ENCODE results near the gene TMOD4.

Gene TMOD4

GRCh38 chr1:151159373-151159772 is 16.4 kb downstream of the TMOD4 start:
- no peak for TF ChIP-seq CTCF (conservative IDR thresholded peaks at IDR 0.05; ENCODE audit: low read length)
- H3K4me3 ChIP-seq (ENCODE audit: low read length): no peak overlapping the region
- DNase-seq (ENCODE audit: low read depth): no peak

DNA sequence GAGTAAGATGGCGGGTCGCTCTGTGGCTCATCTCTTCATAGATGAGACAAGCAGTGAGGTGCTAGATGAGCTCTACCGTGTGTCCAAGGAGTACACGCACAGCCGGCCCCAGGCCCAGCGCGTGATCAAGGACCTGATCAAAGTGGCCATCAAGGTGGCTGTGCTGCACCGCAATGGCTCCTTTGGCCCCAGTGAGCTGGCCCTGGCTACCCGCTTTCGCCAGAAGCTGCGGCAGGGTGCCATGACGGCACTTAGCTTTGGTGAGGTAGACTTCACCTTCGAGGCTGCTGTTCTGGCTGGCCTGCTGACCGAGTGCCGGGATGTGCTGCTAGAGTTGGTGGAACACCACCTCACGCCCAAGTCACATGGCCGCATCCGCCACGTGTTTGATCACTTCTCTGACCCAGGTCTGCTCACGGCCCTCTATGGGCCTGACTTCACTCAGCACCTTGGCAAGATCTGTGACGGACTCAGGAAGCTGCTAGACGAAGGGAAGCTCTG is 17.0 kb downstream of the TMOD4 start:
- TF ChIP-seq CTCF (conservative IDR thresholded peaks at IDR 0.05; ENCODE audit: low read length): no peak
- H3K4me3 ChIP-seq (ENCODE audit: low read length): no peak overlapping the region
- no peak for DNase-seq (ENCODE audit: low read depth)

DNA sequence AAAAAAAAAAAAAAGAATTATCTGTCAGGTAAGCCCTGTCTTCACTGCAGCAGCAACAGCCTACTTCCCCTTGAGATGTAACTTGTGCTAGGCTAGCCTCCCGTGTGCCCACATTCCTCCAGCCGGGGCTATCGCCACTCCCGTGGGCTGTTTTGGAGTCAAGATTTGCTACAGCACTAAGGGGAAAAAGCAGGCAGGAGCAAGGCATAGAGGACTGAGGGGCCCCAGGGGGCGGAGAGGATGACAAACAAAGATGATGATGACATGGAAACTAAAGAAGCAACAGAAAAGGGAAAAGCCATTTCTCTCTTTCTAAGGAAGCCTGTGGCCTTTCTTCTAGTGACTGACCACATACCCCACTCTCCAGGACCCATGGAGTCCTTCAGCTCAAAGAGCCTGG is 17.5 kb downstream of the TMOD4 start:
- no peak overlapping the region for H3K4me3 ChIP-seq (ENCODE audit: low read length)
- no peak for DNase-seq (ENCODE audit: low read depth)
- TF ChIP-seq CTCF (conservative IDR thresholded peaks at IDR 0.05; ENCODE audit: low read length): no peak

DNA sequence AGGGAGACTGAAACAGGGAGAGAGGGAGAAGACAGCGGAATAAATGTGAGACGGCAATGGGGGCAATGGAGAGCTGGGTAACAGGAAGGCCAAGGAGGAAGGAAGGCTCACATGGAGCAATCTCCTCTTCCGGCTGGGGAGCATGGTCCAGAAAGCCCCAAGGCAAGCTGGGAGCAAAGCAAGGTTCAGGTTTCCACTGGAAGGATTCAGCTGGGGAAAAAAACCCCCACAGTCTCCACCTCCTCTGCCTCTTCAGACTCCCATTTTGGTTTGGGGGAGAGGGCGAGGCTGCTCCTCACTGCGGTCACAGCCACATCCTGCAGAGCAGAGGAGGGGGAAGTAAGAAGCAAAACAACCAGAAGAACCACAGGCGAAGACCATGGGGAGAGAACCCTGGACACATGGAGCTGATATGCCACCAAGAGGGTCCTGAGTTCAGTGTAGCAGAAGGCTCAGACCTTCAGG is 18.7 kb downstream of the TMOD4 start:
- DNase-seq (ENCODE audit: low read depth): no peak
- H3K4me3 ChIP-seq (ENCODE audit: low read length): no peak overlapping the region
- no peak for TF ChIP-seq CTCF (conservative IDR thresholded peaks at IDR 0.05; ENCODE audit: low read length)

GRCh38 chr1:151156515-151156819 is 19.3 kb downstream of the TMOD4 start, which contains the start of gene TNFAIP8L2:
TNFAIP8L2 (plus strand) TSS chr1:151156649; CDS start chr1:151158698, 2,049 bp downstream.
- TF ChIP-seq CTCF (conservative IDR thresholded peaks at IDR 0.05; ENCODE audit: low read length): no peak
- no peak for DNase-seq (ENCODE audit: low read depth)
- H3K4me3 ChIP-seq (ENCODE audit: low read length): no peak within 1 kb of the TSS

GRCh38 chr1:151147665-151148064 is 28.1 kb downstream of the TMOD4 start:
- no peak for DNase-seq (ENCODE audit: low read depth)
- no peak for TF ChIP-seq CTCF (conservative IDR thresholded peaks at IDR 0.05; ENCODE audit: low read length)
- no peak overlapping the region for H3K4me3 ChIP-seq (ENCODE audit: low read length)

- DNase-seq (ENCODE audit: low read depth): peak; percentile 16
- peak overlapping the region; percentile 67 for H3K4me3 ChIP-seq (ENCODE audit: low read length)
- no peak for TF ChIP-seq CTCF (conservative IDR thresholded peaks at IDR 0.05; ENCODE audit: low read length)
These were observed 28.7 kb downstream of the TMOD4 start for GRCh38 chr1:151147132-151147503.

All from AG10803 (cell line).